HG03442 (cell line): ENCODE measurements around the gene ASIC3.
A peak's percentile ranks its signal among the peaks of the same experiment; 100 is the strongest.
"Not testable (repeated sequence)": the region's sequence is repeated elsewhere in the genome, so short reads cannot be mapped to it uniquely, and the experiment has no call there.

Source experiments
- ATAC-seq: cut with Tn5 transposase; IDR thresholded peaks from one replicate; pipeline ENCODE4 v1.9.1; 2021; ENCODE audit warnings: mild to moderate bottlenecking, moderate library complexity; ENCODE audit not compliant: unreplicated experiment

Gene ASIC3

DNA sequence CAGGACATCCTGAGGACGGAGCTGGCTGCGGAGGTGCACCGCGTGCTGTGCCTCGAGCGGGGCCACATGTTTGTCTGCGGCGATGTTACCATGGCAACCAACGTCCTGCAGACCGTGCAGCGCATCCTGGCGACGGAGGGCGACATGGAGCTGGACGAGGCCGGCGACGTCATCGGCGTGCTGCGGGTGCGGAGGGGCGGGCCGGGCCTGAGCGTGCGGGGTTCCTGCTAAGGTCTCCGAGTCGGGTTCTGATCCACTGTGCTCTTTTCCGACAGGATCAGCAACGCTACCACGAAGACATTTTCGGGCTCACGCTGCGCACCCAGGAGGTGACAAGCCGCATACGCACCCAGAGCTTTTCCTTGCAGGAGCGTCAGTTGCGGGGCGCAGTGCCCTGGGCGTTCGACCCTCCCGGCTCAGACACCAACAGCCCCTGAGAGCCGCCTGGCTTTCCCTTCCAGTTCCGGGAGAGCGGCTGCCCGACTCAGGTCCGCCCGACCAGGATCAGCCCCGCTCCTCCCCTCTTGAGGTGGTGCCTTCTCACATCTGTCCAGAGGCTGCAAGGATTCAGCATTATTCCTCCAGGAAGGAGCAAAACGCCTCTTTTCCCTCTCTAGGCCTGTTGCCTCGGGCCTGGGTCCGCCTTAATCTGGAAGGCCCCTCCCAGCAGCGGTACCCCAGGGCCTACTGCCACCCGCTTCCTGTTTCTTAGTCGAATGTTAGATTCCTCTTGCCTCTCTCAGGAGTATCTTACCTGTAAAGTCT, 34.4 kb upstream of the ASIC3 start:
- peak; percentile 44 for ATAC-seq

DNA sequence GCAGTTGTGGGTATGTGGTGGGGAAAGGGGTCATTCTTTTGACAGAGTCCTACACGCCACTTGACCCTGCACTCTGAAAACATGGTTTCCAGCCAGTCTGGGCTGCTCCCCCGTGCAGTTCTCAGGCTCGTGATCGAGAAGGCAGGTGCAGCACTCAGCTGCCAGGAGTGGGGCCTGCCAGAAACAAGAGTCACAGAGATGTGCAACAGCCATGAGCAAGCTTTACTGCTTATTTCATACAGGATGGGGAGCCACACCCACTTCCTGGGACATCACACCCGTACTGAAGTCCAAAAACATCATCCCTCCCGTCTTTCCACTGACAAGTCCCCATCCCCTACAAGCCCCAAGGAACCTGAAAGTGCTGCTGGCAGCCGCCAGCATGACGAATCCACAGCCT, 33.4 kb upstream of the ASIC3 start:
- no peak for ATAC-seq

DNA sequence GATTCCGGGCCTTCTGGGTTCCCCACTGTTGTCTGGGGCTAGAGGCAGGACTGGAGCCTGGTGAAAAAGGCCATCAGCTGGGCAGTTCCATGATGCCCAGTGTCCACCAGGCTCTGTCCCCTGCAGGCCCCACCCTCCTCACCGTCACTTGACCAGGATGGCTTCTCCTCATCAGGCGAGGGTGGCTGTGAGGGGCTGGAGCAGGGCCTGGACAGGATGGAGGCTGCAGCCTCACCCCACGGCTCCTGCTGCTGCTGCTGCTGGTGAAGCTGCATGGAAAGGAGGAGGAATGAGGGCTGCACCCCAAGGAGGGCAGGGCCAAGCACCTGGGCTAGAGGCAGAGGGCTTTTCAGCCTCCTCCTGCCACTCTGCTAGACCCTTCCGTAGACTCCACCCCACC, 32.4 kb upstream of the ASIC3 start:
- no peak for ATAC-seq

DNA sequence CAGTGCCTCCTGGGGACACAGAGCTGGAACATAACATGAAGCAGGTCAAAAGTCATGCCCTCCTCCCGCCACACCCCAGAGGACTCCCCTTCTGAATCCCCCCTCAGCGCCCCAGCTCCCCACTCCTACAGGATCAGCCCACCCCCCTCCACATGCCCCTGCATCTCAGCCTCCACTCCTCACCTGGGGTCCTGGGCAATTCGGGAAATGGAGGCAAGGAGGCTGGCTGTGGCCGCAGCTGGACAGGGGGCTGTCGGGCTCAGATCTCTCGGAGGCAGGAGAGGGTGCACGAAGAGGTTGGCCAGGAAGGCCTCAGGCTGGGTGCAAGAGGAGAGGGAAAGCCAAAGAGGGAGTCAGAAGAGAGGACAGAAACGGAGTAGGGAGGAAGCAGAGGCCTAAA, 31.8 kb upstream of the ASIC3 start:
- no peak for ATAC-seq

DNA sequence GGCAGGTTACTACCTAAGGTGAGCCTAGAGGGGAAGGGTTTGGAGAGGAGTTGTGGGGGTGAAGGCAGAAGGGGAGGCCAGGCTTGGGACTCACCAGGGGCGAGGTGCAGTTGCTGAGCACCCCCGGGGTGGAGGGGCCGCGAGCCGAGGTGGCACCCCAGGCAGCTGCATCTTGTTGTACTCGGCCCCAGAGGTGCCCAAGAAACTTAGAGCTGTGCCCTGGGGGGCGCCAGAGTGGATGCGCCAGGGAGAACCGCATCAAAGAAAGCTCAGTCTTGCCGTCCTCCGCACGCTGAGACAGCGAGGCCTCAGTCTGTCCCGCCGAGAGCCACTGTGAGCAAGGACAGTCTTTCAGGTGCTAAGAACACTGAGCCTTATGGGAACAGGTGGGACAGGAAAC, 31.4 kb upstream of the ASIC3 start:
- no peak for ATAC-seq

DNA sequence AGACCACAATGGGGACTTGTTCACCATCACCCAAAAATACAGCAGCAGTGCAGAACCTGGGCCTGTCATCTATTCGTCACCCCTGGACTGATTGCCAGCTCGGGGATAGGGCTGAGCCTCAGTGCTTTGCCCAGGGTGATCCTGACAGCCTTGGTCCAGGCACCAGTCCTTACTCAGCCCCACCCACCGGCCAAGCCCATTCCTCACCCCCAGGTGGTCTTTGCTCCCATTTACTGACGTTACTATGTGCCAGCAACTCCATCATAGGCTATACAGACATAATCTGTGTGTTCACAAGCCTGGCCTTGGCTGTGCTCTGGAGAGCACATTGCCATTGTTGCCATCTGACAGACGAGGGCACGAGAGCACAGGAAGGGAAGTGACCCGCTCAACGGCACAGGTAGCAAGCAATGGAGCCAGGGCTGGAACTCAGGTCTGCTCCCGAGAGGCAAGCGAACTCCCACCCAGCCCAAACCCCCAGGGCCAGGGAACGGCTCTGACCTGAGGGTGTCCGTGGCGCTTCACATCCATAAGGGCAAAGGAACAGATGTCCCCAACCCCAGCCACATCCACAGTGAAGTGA, 30.9 kb upstream of the ASIC3 start:
- ATAC-seq, result no peak

DNA sequence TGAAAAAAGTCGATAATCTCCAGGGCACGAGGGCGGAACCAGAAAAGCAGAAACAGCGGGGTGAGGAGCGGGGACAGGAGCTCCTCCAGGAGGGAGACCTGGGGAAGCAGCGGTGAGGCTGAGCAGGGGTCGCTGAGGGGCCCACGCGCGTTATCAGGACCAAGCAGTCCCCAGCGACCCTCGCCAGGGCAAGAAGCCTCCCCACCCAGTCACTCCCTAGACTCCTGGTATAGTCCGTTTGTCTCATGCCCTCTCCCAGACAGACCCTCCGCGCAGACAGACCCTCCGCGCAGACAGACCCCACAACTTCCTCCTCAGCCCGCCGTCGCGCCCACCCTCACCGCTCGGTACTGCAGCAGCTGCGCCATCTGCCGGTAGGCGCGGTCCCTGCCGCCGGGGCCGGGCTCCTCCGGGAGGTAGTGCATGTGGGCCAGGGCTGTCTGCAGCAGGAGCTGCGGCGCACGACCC, 30.3 kb upstream of the ASIC3 start:
- ATAC-seq, result peak; percentile 54

DNA sequence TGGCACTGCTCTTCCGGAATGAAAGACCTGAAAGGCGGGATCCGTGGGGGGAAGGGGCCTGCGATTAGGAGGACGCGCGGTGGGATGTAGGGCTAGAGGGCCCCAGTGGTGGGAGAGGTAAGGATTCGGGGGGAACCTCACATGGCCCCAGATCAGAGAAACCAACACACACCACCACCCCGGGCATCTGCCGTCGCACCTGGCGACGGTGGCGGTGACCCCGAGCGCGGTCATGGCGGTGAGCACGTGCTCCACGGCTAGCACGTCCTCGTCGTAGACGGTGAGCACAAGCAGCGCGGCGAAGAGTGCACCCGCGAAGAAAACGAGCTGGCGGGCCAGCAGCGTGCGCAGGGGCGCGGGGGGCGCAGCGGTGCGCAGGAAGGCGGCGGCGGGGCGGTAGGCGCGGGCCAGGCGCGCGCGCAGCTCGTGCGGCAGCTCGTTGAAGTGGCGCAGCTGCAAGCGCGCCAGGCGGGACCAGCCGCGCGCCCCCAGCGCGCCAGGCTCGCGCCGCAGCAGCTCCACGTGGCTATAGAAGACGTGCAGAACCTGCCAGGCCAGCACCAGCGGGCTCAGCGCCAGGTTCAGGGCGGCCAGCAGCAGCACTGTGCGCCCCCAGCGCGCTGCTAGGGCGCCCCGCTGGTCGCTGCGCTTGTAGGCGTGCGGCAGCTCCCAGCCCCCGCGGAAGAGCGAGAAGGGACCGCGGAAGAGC, 29.8 kb upstream of the ASIC3 start:
- ATAC-seq, result no peak

DNA sequence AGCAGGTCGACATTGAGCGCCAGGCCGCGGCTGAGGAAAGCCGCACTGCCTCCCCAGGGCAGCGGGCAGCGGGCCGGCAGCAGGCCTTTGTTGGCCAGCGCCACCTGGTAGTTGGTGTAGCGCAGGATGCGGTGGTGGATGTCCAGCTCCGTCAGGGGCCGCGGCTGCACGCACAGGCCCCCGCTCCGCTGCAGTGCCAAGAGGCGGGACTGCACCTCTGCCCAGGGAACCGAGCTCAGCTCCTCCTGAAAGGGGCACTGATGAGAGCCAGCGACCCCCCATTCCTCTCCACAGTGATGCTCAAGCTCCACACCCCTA, 29.2 kb upstream of the ASIC3 start:
- ATAC-seq, result no peak

DNA sequence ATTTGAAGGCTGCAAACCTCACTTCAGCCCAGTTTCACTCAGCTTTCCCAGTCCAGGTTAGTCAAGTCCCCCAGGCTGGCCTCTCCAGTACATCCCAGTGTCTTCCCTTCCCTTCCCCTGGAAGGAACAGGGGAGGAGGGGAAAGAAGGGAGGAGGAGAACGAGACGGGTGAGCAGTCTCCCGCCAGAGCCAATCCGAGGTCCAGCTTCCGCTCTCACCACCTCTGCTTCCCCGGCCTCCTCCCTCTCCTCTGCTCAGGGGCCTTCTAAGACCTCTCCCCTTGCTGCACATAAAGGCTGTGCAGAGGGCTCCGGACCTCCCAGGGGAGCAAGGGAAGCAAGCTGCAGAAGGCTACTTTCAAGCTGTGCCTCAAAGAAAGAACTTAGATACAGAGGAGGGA, 28.1 kb upstream of the ASIC3 start:
- ATAC-seq, result no peak

DNA sequence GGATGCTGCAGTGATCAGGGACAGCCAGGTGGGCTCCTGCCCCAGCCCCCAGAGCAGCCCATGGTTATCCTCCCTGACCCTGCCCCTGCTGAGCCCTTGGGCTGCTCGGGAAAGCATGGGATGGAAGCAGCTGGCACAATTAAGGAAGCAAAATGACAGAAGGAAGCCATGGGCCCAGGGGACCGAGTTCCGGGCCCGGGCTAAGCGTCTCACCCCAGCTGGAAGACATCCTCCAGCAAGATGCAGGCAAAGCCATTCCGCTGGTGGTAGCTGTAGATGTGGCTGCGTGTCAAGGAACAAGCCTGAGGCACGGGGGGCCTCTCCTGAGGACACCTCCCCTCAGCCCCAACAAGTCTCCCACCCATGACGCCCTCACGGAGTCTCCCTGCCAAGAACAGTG, 25.1 kb upstream of the ASIC3 start:
- no peak for ATAC-seq

DNA sequence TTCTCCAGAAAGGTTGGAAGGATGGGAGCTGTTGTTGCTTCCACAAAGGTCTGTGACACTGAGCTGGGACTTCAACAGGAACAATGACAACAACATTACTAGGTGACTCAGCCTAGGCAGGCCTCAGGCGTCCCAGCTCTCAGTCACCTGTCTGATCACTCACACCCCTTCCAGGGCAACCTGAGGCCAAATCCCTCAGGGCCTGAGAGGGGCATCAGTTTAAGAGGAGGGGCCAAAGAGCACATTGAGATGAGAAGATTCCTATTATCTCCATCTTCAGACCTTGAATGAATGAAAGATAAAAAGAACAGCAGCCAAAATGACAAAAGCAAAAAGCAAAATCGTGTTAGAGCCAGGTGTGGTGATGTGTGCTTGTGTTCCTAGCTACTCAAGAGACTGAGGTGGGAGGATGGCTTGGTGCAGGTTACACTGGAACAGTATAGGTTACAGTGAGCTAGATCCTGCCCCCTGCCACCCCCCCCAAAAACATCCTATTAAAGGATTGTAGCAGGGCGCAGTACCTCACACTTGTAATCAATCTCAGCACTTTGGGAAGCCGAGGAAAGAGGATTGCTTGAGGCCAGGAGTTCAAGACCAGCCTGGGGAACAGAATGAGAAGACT, 23.8 kb upstream of the ASIC3 start, which contains the start of gene ATG9B:
ATG9B (minus strand) TSS at position 60 of the 622 bp plus-strand sequence. CDS start 71 bp downstream, outside the sequence.
- ATAC-seq, result no peak

DNA sequence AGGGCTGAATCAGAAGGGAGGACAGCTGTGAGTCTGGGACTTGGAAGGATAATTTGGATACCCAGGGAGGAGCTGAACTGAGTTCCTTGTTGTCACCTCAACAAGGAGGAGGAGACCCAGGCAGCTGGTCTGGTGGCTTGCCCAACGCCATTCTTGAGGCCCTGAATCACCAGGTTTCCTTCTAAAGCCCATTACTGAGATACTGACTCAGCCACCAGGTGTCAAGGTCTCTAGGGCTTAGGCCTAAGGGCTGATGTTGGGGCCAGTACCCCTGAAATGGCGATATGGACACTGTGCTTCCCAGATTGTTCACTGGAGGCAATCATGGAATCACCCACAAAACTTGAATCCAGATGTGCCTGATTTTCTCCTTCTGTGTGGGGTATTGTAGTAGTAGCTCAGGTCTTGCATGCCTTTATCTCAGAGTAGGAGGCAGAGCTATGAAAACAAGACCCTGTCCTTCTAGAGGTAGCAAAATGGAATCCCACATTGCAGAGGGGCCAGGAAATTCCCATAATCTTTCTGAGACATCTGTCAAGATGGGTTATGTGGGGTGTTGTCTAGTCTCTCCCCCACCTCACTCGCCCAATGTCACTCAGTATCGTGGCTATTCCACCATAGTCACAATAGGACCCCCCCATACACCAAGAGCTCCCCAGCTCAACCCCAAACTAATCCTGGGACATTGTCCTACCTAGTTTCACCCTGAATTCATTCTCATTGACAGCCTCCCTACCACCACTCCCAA, 22.2 kb upstream of the ASIC3 start:
- ATAC-seq, result no peak

DNA sequence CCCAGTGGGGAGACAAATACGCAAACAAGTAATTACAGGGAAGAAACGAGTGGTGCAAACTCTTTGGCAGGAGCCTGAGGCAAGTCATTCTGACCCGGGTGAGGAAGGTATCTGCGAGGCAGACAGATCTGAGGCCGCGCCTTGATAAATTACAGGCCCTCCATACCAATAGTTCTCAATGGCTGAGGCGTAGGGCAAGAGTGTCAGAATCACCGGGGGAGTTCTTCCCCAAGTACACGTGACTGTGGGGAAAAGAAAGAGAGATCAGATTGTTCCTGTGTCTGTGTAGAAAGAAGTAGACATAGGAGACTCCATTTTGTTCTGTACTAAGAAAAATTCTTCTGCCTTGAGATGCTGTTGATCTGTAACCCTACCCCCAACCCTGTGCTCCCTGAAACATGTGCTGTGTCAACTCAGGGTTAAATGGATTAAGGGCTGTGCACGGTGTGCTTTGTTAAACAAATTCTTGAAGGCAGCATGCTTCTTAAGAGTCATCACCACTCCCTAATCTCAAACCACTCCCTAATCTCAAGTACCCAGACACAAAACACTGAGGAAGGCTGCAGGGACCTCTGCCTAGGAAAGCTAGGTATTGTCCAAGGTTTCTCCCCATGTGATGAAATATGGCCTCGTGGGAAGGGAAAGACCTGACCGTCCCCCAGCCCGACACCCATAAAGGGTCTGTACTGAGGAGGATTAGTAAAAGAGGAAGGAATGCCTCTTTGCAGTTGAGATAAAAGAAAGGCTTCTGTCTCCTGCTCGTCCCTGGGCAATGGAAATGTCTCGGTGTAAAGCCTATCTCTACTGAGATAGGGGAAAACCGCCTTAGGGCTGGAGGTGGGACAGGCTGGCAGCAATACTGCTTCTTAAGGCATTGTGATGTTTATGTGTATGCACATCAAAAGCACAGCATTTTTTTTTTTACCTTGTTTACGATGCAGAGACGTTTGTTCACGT, 21.3 kb upstream of the ASIC3 start:
- not testable (repeated sequence) for ATAC-seq

DNA sequence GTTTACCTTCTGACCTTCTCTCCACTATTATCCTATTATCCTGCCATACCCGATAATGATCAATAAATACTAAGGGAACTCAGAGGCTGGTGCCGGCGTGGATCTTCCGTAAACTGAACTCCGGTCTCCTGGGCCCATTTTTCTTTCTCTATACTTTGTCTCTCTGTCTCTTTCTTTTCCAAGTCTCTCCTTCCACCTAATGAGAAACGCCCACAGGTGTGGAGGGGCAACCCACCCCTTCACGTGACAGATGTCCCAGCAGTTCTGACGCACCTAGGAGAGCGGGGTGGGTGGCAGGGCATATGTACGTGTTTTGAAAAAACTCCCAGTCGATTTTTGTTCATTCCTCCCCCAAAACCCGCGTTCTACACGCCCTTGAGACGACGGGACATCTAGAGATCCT, 20.6 kb upstream of the ASIC3 start:
- not testable (repeated sequence) for ATAC-seq

DNA sequence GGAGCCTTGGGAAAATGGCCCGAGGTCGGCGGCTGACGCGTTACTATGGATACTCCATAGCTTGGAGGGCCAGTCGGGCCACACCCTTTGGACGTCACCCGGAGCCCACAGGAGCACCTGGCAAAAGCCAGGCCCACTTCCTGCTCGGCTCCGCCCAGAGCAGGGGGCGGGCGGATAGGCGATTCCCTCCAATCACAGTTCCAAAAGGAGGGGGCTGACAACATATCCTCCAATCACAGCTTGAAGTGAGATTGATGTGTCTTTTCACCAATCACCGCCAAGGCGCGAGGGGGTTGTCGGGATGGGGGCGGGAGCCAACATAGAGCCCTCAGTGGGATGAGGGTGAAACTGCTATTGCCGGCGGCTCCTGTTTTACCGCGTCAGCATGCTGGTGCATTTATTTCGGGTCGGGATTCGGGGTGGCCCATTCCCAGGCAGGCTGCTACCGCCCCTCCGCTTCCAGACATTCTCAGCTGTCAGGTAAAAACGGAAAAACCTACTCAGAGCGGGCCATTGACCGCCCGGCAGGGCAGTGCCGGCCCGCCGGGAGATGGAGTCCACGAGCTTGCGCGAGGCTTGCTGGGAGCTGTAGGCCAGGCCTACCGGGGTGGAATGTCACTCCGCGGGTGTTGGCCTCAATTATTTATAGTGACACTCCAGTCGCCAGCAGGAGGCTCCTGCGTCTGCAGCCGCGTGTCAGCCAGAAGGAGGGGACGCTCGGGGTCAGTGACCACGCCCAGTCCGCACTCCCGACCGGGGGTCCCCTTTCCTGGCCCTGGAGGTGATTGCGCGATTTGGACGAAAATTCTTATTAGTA, 20.0 kb upstream of the ASIC3 start, which contains the start of gene ABCB8:
ABCB8 (plus strand) TSS at position 320 of the 817 bp plus-strand sequence; CDS start at position 386, 66 bp downstream.
- ATAC-seq, result peak; percentile 96

DNA sequence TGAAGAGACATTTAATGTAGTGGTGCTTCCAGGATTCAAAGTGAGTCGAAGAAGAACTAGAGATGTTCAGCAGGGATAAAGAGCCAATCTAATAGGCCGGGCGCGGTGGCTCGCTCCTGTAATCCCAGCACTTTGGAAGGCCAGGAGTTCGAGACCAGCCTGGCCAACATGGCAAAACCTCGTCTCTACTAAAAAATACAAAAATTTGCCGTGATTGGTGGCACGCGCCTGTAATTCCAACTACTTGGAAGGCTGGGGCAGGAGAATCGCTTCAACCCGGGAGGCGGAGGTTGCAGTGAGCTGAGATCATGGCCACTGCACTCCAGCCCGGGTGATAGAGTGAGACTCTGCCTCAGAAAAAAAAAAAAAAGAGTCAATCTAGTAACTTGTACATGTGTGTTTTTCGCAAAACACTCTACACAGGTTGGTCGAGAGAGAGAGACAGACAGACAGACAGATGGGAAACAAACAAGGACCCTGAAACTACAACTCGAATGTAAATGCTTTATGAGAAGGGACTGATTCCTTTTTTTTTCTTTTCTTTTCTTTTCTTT, 19.3 kb upstream of the ASIC3 start:
- ATAC-seq, result no peak

DNA sequence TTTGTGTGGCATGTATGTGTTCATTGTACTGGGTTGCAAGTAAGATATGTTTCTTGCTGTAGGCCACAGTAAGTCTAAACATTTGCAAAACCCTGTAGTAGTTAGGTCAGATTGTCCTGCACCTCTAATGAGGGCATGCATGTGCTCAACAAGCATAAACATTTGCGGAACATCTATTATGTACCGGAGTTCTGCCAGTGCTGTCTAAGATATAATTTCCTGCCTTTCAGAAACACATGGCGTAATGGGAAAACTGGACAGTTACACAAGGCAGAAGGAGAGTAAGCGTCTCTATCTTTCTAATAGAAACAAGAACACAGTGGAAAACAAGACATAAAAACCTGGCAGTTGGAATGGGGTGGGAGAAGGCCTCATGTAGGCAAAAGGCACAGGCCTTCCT, 17.3 kb upstream of the ASIC3 start:
- ATAC-seq, result no peak
